Right ventricle myocardium inferior (tissue), 1 donor: ENCODE data around the gene KIAA0232. TPM values are rescaled to one million over a fixed set of nuclear protein-coding genes. Genes with fewer than 3 reads are reported as not detected.
"Not testable (repeated sequence)": the region's sequence is repeated elsewhere in the genome, so short reads cannot be mapped to it uniquely, and the experiment has no call there.

ENCODE experiments used
- ATAC-seq: fragments of 200-7000 bp; cut with Tn5 transposase; one replicate; pipeline ENCODE4 v1.9.1; 2020; ENCODE audit warnings: mild to moderate bottlenecking, moderate library complexity
- DNase-seq: peaks from one replicate; pipeline ENCODE4 v3.0.0; 2021; ENCODE audit errors: missing footprints
- intact Hi-C: fragments of 100-400 bp; cut with DNase I; formaldehyde crosslinking; loops from one replicate; pipeline ENCODE4 v1.11.0; 2022
- total RNA-seq: library from RNA; stranded (reverse); fragmentation: NEBNext Ultra II Directional; extraction: Animal tissue kit (Norgen Biotek cat#: 25700); gene quantifications from one replicate; pipeline ENCODE4 v1.2.1, GENCODE V29; 2021
- donor health status: DM: no; HTN: yes; CAD: no; lungs with severe emphysema.

Gene KIAA0232
- total RNA-seq, 1 donor from 2014 or later, result 72.1 TPM

- ATAC-seq, result peak; percentile 58
- intact Hi-C loops, result no loop called here
- DNase-seq, result no peak
Observed at GRCh38 chr4:6772223-6772928, 10.2 kb upstream of the KIAA0232 start.

- intact Hi-C loops, result no loop called here
- no peak for ATAC-seq
- DNase-seq, result no peak
Observed at GRCh38 chr4:6773106-6773505, 9.4 kb upstream of the KIAA0232 start.

- ATAC-seq (no peak), DNase-seq (no peak)
- intact Hi-C loops, result no loop called here
Observed at GRCh38 chr4:6773616-6774540, 8.6 kb upstream of the KIAA0232 start.

GRCh38 chr4:6775746-6776145, 6.8 kb upstream of the KIAA0232 start:
- no peak for DNase-seq
- intact Hi-C loops, result no loop called here
- ATAC-seq, result no peak

- intact Hi-C loops, result no loop called here
- DNase-seq (no peak), ATAC-seq (no peak)
Observed at GRCh38 chr4:6776920-6777635, 5.4 kb upstream of the KIAA0232 start.

GRCh38 chr4:6777636-6778281, 4.8 kb upstream of the KIAA0232 start:
- intact Hi-C loops, result no loop called here

GRCh38 chr4:6778435-6778834, 4.1 kb upstream of the KIAA0232 start:
- DNase-seq, result no peak
- ATAC-seq, result no peak
- intact Hi-C loops, result no loop called here

More at GRCh38 chr4:6777636-6778281, 4.8 kb upstream of the KIAA0232 start:
- ATAC-seq (no peak), DNase-seq (no peak)

- DNase-seq, result no peak
- intact Hi-C loops, result loop anchor here (2.0 to 5.0 kb wide), 3 partner anchors 77 to 265 kb away; no protein-coding TSS in a partner anchor
- ATAC-seq, result no peak
Observed at GRCh38 chr4:6779667-6780565, 2.6 kb upstream of the KIAA0232 start.

- DNase-seq (no peak), ATAC-seq (no peak)
- intact Hi-C loops, result loop anchor here (1.0 to 5.0 kb wide), 4 partner anchors 10 to 264 kb away; no protein-coding TSS in a partner anchor
Observed at GRCh38 chr4:6781113-6781512, 1.4 kb upstream of the KIAA0232 start.

- ATAC-seq (no peak), DNase-seq (no peak)
- intact Hi-C loops, result loop anchor here (1.0 to 5.0 kb wide), 4 partner anchors 10 to 263 kb away; no protein-coding TSS in a partner anchor
Observed at GRCh38 chr4:6781561-6781960, 966 bp upstream of the KIAA0232 start.

GRCh38 chr4:6782846-6783110, 251 bp downstream of the KIAA0232 start:
- ATAC-seq, result peak; percentile 10

GRCh38 chr4:6783111-6783981, 819 bp downstream of the KIAA0232 start:
- ATAC-seq (peak; percentile 88), DNase-seq (peak; percentile 95)
- intact Hi-C loops, result loop anchor here (2.0 to 5.0 kb wide), 4 partner anchors 63 to 204 kb away; no protein-coding TSS in a partner anchor

More at GRCh38 chr4:6782846-6783110, 251 bp downstream of the KIAA0232 start:
- intact Hi-C loops, result loop anchor here (2.0 to 5.0 kb wide), 4 partner anchors 62 to 205 kb away; no protein-coding TSS in a partner anchor
- no peak for DNase-seq

GRCh38 chr4:6785572-6785925, 3.0 kb downstream of the KIAA0232 start:
- no peak for ATAC-seq
- intact Hi-C loops, result no loop called here
- no peak for DNase-seq

- no peak for ATAC-seq
- DNase-seq, result no peak
- intact Hi-C loops, result no loop called here
Observed at GRCh38 chr4:6788123-6788522, 5.6 kb downstream of the KIAA0232 start.

GRCh38 chr4:6791245-6791644, 8.7 kb downstream of the KIAA0232 start:
- DNase-seq, ATAC-seq, intact Hi-C loops: not testable (repeated sequence)

- intact Hi-C loops, DNase-seq, ATAC-seq: not testable (repeated sequence)
Observed at GRCh38 chr4:6791796-6792195, 9.3 kb downstream of the KIAA0232 start.

- intact Hi-C loops, result no loop called here
- no peak for ATAC-seq
Observed at GRCh38 chr4:6794189-6794588, 11.7 kb downstream of the KIAA0232 start.

More at GRCh38 chr4:6794189-6794588, 11.7 kb downstream of the KIAA0232 start:
- no peak for DNase-seq
